HG02973 (cell line): ENCODE data around the gene FKBP11.

Experiments
- ATAC-seq: cut with Tn5 transposase; IDR thresholded peaks from one replicate; pipeline ENCODE4 v1.9.1; 2021; ENCODE audit warnings: moderate library complexity; ENCODE audit not compliant: unreplicated experiment

FKBP11 gene

GRCh38 chr12:48956279-48957140, 31.2 kb upstream of the FKBP11 start:
- peak; percentile 17 for ATAC-seq

- no peak for ATAC-seq
Observed at GRCh38 chr12:48954841-48955501, 29.7 kb upstream of the FKBP11 start.

- ATAC-seq, result no peak
Observed at GRCh38 chr12:48954061-48954460, 28.8 kb upstream of the FKBP11 start.

- ATAC-seq, result no peak
Observed at GRCh38 chr12:48952691-48953090, 27.4 kb upstream of the FKBP11 start.

GRCh38 chr12:48947727-48948126, 22.4 kb upstream of the FKBP11 start:
- no peak for ATAC-seq

DNA sequence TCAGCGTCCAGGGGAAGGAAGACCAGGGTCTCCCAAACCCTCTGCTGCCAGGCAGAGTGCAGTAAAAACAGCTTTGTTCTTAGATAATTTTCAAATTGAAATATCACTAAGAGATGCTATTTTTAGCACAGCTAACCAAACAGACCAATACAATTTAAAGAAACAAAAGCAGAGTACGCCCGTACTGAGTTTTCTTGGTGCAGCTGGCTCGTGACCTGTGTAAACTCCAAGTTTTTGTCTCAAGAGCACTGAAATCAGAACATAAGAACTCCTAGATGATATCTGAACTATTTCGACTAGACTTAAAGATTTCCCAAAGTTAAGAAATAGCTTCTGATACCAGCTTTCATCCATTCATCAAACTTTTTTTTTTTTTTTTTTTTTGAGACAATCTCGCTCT, 21.7 kb upstream of the FKBP11 start:
- ATAC-seq, result no peak

GRCh38 chr12:48946205-48946604, 20.9 kb upstream of the FKBP11 start:
- ATAC-seq, result no peak

GRCh38 chr12:48943221-48943620, 17.9 kb upstream of the FKBP11 start:
- no peak for ATAC-seq

- no peak for ATAC-seq
Observed at GRCh38 chr12:48940181-48940580, 14.9 kb upstream of the FKBP11 start.

GRCh38 chr12:48938805-48939204, 13.5 kb upstream of the FKBP11 start:
- ATAC-seq, result no peak

GRCh38 chr12:48937170-48937569, 11.9 kb upstream of the FKBP11 start:
- no peak for ATAC-seq

DNA sequence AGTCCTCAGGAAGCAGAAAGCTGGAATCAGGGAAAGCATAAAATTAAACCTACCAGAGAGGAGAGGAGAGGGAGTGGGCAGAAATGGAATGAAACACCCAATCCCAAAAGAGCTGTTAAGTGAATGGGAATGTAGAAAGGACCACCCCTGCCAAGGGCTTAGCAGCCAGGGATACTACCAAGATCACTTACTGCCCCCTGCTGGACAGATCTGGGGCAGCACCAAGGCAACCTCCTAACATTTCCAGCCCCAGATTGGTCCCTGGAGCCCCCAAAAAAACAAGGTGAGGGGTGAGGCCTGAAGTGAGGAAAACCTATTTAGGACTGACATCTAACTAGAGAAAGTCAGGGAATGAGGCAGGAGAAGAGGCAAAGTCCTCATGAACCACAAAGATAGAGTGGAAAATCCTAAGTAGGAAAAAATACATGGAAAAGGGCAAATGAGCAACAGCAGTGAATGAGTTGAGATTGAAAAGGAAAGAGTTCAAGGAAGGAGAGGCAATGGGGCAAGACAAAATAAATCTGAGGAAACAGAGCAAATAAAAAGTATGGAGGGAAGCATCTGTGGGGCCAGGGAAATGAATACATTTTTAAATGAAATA, 11.2 kb upstream of the FKBP11 start:
- no peak for ATAC-seq

- ATAC-seq, result no peak
Observed at GRCh38 chr12:48934312-48934706, 9.0 kb upstream of the FKBP11 start.

DNA sequence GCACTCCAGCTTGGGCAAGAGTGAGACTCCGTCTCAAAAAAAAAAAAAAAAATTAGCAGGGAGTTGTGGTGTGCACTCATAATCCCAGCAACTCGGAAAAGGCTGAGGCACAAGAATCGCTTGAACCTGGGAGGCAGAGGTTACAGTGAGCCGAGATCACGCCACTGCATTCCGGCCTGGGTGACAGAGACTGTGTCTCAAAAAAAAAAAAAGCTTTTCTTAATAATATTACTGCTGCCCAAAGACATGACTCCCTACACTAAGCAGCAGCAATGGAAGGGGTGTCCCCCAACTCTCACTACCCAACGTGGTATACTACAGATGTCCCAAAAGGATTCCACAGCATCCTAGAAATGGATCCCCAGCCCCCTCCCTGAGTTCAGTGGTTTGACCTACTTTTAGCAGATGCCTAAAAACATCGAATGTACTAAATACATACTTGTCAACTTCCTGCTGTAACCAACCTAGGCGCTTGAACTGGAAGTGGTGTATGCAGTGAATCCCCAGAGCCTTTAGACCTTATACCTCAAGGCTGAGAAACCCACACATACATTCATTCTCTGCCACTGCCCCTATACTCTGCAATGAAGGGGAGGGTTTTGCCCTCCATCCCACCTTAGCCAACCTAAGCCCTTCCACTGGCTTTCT, 8.5 kb upstream of the FKBP11 start:
- no peak for ATAC-seq

DNA sequence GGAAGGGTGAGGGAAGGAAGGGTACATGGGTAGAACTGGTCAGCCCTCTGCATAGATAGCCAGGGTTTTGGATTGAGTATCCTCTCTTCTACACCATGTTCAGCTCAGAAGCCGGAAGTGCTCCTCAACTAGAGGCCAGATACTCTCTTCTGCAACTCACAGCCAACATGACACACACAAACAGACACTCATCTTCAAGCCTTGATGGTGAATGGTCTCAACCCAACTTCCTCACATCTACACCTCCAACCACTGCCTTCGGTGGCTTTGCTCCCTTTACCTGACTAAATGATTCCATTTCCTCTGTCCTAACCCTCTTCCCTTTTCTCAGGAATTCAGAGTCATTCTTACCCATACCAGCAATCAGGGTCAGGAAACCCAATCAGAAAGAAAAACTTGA, 7.6 kb upstream of the FKBP11 start:
- no peak for ATAC-seq

- no peak for ATAC-seq
Observed at GRCh38 chr12:48930475-48930874, 5.2 kb upstream of the FKBP11 start.

DNA sequence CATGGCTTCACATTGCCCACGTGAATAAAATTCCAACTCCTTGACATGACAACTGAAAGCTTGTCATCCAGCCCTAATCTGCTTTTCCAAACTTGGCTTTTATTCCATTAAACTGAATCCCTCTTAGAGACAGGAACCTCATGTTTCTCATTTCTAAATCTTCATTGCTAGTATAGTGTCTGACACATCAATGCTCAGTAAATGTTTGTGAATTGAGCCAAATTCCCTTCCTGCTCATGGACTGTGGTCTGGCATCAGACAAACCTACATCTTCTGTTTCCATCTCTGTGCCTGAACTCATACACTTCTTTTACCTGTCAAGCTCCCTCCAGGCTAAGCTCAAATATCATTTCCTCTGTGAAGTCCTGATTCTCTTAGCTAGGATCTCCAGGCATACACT, 4.3 kb upstream of the FKBP11 start:
- ATAC-seq, result no peak

GRCh38 chr12:48927261-48927660, 2.0 kb upstream of the FKBP11 start:
- no peak for ATAC-seq

DNA sequence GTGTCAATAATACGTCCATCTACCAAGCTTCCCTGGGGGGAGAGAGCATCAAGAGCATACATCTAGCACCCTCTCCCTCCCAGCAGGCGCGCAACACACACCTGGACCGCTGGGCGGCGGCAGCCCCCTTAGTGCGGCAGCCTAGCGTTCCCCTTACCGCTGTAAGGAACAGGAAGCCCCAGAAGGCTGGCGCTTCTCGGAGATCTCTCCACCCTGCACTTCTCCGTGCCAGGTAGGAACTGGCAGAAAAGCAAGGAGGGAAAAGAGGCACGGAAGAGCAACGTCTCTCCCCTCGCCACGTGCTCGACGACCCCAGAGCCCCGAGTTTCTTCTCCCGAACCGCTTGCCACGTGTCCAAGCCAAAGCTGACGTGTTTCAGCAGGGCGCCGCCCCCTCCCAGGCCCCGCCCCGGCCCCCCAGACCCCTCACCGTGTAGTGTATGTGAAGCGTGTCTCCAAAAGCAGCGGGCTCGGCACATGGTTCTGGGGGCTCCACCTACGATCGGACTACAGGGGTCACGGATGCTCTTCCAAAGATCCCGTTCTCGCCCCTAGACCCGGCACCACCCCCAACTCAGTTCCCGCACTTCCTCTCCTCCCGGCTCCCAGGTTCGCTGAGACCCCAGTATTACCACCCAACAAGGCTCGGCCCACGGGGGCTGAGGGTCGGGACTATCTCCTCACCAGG, 532 bp downstream of the FKBP11 start:
- ATAC-seq, result peak; percentile 76

DNA sequence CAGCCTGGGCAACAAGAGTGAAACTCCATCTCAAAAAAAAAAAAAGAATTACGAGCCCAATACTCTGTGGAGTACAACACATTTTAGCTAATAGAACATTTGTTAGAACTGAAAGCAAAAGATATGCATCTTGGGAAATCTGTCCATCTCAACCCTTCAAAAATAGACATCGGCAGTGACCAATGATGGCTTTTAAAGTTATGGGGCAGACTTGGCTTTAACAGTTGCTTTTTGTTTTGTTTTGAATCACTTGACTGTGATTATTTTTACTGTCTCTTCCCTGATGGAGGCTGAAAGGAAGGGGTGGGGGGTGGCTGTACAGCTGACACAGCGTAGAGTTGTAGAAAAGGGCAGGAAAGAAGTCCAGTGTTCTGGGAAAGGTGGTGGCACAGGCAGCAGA, 2.2 kb downstream of the FKBP11 start:
- no peak for ATAC-seq
